Activated naive CD8-positive, alpha-beta T cell treated with anti-CD3 and anti-CD28 coated beads, Interleukin-2, amount 50 U/mL, for 16 hours (primary cell): ENCODE measurements around the gene GORASP1.

ENCODE experiments used
- DNase-seq: peaks from one replicate; pipeline ENCODE4 v3.0.0-alpha.2; 2020; ENCODE audit warnings: low read depth, low spot score

The GORASP1 gene

DNA sequence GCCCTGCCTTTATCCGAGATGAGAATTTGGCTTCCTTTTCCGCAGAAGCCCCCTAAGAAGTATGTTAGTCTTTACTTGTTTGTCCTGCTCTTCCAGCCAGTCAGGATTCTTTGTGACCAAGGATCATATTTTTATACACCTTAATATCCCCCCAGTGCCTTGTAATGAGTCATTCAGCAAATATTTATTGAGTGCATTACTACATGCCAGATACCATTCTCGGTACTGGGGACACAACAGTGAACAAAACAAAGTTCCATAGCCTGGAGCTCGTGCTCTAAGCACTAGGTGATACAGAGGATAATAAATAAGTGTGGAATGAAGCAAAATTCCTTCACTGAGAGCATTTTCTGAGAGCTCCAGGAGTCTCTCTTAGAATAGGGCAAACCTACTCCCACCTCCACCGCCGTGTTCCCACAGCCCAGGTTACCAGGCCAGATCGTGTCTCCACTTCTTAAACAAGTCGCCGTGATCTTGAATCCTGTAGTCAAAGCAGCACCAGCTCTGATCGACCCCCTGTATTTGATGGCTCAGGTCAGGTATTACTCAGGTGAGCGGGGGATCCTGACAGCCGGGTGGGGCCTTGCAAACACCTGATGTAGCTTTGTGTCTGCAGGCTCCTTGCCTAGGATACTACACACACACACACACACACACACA is 18.5 kb upstream of the GORASP1 start:
- no peak for DNase-seq

DNA sequence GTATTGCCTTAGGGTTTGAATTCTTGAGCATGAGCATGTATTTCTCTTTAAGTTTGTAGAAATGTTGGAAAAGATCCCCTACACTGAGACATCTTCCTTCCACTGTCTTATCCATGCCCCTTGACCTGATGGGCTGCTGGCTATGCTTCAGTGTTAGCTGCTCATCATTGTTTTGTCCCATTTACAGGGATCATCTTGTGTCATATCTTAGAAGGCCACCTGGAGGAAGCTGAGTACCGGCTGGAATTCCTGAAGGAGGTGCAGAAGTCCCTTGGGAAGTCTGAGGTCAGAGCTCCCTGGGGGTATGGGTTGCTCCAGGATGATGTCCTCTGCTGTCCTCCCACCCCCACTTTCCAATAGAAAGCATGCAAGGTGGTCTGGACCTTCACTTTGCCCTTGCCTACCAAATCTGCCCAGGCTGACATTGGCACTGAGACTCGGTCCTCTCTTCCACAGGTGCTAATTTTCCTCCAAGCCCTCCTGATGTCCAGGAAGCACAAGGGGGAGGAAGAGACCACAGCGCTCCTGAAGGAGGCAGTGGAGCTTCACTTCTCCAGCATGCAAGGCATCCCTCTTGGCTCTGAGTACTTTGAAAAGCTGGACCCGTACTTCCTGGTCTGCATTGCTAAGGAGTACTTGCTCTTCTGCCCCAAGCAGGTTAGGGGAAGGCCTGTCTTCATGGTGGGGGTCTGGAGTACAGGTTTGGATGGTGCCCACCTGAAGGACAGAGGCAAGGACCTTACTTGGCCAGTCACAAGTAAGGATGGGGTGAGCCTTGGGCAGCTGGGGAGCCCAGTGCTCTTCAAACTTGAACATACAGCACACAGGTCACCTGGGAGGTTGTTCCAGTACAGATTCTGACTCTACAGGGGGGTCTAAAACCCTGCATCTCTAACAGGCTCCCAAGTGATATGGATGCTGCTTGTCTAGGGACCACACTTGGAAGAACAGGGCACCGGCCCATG is 17.7 kb upstream of the GORASP1 start:
- DNase-seq, result no peak

DNA sequence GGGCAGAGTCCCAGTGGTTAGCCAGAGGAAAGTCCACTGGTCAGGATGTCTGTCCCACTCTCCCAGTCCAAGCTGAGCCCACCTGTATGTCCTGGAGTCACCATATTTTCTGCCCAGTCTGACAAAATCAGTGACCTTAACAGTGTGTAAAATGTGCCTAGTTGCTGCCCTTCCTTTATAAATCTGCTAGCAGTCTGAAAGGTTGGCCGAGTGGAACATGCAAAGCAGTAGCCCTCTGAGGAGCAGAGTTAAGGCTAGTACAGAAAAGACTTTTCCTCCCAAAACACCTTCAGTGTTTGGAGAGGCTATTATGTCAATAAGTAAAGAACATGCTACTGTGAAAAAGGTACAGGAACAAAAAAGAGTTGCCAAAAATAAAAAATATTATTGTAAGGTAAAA is 15.4 kb upstream of the GORASP1 start:
- DNase-seq, result no peak

DNA sequence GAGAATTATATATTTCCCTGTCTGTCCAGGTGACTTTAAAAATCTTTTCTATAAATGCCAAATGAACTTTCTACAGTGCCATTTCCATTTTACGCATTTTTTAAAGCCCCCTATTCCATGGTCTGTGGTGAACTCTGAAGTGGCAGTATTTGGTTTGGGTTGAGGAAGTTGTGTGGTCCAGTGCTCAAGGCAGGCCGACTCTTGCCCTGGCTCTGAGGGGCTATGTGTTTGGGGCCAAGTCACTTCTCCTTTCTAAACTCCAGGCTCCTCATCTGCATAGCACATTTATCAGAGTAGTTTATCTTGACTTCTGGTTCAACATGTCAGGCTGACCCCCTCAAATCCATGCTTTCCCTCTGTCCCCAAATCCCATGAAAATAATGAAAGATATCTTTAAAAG is 14.2 kb upstream of the GORASP1 start:
- DNase-seq, result no peak

DNA sequence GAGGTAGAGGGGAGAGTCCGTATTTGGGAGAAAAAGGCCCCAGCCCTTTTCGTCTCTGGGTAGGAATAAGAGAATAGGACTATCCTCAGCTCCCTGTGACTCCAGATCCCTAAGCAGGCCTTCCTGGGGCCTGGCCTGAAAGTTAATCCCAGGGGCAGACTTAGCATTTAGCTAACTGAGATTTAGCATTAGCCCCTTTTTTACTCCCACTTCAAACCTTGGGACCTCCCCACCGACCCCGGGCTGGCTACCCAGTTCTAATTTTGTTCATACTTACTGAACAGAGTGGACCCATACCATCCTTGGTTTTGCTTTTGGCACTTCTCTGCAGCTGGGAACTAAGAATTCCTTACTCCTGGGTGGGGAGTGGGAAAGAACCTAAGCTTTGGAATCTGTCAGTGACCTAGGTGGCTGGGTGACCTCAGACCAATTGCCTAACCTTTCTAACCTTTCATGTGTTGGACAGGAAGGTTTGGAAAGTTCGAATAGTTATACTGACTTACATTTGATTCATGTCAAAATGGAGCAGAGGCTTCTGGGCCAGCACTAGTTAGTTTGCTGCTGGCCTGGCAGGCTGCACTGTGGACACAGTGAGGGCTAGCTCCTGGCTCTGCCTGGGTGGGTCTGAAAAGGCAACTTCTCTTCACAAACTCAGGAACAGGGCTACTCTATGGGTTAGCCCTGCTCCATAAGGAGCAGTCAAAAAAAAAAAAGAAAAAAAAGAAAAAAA is 11.7 kb upstream of the GORASP1 start:
- no peak for DNase-seq

DNA sequence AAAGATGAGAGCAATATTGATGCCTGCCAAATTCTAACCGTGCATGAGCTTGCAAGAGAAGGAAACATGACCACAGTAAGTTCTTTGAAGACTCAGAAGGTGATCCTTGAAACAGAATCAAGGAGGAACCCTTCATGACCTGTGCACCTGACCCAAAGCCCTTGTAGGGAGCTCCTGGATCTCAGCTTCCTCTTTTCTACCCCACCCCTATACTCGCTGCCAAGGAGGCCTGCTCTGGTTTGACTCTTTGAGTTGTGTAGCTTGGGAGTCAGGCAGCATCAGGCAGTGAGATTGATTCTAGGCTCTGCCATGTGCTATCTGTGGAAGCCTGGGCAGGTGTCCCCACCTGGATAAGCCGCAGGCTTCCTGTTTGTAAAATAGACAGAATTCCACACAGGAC is 10.7 kb upstream of the GORASP1 start:
- no peak for DNase-seq

DNA sequence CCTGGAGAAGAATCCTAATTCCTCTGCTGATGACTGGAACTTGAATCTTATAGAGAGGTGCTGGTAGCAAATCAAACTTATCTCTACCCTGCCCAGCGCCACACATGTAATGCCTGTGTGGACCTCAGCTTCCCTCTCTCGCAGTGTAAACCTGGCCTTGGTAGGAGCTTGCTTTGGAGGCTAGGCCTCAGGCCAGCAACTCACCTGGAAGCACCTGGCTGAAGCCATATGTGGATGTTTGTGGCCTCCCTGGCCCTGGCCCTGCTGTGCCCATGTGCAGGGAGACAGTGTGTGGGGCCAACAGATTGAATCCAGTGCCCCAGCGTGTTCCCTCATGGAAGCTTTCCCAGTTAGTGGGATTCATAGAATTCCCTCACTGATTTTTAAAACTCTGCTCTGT is 8.4 kb upstream of the GORASP1 start:
- DNase-seq, result no peak

DNA sequence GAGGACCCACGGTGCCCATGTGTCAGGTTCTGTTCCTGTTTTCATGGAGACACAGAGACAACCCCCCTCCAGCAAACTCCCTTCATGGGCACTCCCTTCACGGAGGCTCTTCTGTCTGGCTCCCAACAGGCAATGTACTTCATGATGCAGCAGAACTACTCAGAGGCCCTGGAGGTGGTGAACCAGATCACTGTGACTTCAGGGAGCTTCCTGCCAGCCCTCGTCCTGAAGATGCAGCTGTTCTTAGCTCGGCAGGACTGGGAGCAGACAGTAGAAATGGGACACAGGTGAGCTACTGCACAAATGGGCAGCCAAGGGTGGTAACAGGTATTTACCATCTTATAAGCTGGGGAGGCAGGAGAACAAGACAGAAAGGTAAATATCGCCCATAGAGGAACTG is 7.0 kb upstream of the GORASP1 start:
- DNase-seq, result no peak

DNA sequence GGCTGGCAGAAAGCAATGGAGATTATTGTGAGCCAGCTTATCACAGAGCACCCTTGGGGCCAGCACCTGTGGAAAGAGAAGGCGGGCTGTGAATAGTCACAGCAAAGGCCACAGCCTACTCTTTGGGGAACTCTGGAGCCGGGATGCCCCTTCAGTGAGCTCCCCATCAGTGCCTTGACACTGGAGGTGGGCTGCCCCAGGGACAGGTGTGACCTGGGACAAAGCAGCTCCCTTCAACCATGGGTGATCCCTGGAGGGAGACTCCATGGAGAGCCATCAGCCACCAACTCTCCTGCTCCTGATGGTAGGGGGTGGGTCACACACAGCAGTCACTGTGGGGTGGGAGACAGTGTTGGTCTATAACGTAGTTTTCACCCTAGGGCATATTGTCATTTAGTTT is 5.9 kb upstream of the GORASP1 start:
- no peak for DNase-seq

DNA sequence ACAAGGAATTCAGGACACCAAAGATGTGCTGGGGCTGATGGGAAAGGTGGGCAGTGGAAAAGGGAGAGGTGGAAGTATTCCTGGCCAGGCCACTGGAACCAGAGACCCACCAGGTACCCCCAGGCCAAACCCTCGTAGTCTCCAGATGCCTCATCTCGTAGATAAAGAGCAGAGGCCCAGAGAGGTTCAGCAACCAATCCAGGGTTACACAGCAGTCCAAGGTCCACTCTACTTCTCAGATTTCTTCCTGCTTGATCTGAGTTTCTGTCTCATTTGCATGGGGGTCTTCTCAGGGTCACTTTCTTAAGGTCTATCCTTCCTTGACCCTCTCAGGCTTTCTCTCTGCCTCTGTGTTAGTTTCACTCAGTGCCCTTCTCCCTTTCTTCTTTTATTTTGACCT is 5.1 kb upstream of the GORASP1 start:
- DNase-seq, result no peak

DNA sequence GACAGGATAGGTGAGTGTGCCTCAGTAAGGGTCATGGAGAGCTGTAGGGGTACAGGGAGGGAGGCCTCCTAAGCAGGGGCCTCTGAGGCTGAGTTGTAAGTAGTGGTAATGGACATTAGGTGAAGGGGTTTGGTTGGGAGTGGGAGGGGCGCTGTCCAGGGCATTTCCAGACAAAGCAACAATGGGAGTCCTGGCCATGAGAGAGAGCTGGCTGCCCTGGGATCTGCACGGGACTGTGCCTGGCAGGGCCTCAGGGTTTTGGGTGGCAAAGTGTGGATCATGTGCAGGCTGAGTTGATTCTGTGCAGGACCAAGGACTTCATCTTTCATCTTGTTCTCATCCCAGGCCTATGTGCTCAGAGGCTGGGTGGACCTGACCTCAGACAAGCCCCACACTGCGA is 4.7 kb upstream of the GORASP1 start:
- no peak for DNase-seq

DNA sequence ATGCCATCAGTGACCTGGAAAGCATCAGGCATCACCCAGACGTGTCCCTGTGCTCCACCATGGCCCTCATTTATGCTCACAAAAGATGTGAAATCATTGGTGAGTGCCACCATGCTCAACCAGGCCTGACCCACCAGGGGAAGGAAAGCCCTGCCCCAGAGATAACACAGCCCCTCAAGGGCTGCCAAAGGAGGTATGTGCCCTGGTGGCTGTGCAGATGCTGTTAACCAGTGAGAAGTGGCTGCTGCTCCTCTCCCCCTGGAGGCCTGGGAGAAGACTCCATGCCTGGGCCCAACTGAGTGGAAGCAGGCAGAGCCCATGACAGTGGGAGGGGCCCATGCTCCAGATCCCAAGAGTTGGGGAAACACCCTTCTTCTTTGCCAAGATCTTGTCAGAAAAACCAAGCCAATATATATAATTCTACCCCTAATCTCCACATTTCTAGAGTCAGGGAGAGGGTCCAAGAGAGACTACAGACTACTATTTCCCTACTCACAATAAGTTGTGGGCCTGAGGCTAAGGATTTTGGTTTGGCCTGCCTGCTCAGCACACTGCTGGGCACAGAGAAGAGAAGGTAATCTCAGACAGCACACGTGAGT is 2.7 kb upstream of the GORASP1 start:
- DNase-seq, result no peak

DNA sequence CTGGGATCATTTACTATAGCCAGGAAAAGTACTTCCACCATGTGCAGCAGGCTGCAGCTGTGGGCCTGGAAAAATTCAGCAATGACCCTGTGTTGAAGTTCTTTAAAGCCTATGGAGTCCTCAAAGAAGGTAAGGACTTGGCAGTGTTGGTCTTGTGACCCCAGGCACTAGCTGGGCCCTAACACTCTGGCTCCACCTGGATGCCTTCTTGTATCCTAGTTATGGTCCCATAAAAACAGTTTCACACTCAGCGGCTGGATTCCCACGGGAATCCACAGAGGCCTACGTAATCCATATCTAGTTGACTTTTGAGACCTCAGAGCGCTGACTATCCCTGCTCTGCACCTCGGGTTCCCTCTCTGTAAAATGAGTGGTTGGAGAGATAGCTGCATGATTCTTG is 1.7 kb upstream of the GORASP1 start:
- no peak for DNase-seq

DNA sequence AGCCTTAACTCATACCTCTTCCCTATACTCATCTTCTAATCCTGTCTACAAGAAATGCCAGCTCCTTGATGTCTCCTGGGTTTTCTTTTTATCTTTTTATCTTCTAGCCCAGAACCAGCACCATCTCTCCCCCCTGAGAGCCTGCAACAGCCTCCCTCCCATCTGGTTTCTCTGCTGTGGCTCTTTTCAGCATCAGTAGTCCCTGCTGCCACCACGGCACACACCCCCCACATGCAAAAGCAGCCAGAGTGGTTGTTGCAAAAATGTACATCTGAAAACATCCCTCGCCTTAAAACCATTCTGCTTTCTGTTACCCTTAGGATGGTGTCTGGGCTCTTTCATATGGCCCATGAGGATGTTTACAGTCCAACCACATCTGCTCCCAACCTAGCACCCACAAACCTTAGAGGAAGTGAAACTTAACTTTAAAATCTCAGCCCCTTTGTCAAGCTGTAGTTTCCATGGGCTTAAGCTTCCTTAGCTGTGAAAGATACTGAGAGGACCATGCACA is 828 bp upstream of the GORASP1 start:
- no peak for DNase-seq

DNA sequence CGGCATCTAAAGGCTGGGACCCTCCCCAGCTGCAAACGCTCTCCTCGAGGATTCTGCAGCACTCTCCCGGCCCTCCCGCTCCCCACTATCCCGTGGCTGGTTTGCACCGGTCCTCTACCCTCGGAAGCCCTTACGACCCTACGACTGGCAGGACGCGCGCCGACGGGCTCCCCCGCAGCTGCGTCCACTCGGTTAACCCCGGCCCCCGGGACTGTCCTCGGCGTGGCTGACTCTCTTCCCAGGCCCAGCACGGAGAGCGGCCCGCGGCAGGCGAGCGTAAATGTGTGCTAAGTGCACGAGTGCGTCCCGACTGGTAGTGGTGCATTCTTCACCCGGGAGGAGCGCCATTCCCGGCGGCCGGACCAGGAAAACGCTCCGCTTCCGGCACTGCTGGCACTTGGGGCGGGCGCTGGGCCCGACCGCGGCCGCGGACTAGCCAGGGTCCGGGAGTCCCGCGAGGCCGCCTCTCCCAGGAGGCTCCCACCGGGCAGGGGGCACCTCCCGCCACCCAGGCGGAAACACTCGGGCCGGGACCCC is 508 bp downstream of the GORASP1 start:
- DNase-seq, result no peak

DNA sequence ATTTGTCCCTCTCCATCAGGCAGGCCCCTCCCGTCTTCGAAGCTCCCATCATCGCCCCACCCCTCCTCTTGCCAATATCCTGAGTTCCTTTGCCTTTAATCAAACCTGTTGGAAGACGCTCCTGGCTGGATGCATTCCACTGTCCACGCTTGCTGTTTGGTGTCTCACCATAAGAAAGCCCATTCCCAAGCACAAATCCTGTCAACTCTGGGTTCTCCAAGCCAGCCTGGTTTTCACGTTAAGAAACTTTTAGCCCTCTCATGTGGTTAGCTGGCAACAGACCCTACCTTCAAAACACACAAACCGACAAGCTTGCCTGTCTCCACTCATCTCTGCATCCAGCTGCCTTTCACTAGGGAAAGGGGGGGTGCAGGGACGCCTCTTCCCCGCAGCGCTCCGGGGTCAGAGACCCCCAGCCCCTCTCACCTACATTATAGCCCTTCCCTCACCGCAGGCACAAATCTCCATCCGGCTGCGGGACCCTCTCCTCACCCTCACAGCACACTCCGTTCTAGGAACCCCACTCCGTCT is 1.1 kb downstream of the GORASP1 start:
- DNase-seq, result no peak

DNA sequence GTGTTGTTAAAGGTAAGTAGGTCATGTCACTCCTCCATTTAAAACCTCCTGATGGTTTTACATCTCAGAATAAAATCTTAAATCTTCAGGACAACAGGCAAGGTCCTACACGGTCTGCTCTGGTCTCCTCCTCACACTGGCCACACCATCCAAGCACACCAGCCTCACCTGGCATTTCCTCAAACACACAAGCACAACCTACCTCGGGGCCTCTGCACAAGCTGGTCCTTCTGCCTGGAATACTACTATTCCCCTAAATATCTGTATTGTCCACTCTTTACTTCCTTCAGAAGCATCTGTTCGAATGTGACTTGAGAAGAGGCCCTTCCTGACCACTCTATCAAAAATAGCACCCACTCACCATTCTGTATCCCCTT is 1.8 kb downstream of the GORASP1 start:
- no peak for DNase-seq

DNA sequence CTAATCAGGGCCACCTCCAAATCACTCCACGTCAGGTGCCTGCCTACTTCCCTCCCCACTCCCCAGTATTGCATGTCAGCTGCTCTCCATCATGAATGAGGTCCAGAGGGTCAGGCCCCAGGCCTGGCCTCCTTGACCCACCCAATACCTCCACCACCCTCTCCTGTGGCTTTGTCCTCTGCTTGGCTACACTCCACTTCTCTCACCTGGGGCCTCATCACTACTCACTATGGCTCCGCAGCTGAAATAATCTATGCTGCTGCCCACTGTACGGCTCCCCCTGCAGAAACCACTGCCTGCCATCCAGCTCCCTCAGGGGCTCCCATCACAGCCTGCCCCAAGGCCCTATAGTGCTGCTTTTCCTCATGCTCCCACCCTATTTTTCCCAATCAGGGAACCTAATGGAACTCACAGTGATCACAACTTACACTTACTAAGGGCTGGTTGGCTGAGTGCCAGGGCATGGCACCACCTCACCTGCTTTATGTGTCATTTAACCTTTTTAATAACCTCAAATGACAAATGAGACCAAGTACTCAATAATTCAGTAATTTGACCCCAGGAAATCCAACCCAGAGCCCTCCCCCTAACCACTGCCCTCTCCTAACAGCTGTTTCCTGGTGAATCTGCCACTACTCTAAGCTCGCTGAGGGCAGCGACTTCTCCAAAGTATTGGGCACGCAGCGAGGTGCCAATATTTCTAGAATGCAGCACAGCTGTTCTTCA is 2.3 kb downstream of the GORASP1 start:
- no peak for DNase-seq

DNA sequence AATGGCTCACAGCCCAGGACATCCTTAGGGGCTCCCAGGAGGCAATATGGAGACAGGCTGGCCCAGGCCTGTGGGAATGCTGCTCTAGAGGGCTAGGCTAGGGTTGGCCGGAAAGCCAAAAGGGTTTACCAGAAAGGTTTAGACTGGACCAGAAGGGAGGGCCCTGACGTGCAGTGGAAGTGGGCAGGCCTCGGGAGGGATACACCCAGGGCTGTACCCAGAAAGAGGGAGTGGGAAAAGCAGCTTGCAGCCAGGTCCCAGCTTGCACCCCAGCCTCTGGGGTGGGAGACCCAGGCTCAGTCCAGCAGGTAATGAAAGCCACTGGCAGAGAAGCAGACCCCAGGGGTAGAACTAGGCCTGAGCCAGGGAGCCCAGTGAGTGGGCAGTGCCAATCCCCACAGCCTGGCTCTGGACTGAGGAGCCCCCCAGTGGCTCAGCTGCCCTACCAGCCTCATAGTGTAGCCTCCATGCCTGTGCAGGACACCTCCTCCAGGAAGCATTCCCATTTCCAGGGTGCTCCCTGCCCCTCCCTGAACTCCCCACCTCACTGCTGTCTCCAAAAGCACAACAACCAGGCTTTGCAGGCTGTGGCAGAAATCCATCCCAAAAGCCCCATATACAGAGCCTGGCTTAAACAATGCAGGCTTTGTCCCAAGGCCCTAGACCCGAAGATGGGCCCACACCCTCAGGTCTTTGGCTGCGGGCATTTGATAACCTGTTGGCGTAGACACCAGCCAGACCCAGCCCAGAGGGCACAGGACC is 3.5 kb downstream of the GORASP1 start:
- no peak for DNase-seq

DNA sequence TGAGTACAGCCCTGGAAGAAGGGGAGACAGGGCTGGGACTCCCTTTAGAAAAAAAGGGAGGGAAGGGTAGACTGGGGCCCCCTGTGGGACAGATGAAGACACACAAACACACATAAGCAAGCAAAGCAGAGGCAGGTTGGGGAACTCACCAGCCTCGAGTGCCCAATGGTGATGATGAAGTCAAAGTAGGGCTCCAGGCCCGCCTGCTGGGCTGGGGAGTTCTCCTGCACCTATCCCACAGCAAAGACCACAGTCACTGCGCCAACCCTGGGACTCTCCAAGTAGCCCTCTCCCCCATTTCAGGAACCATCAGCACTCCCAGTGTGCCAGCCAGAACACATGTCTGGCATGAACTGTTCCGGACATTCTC is 4.1 kb downstream of the GORASP1 start:
- DNase-seq, result no peak
